B cell (primary cell): ENCODE measurements around the gene HEXIM1.

ENCODE experiments used
- CTCF ChIP-seq: fragments of 200-600 bp; IDR thresholded peaks from one replicate; pipeline ENCODE4 v1.8.0; 2022; ENCODE audit warnings: antibody characterized with exemption, mild to moderate bottlenecking
- EZH2 ChIP-seq: IDR thresholded peaks from 2 replicates; pipeline ENCODE4 v1.6.1; 2012; ENCODE audit warnings: borderline replicate concordance, low read depth, mild to moderate bottlenecking, moderate library complexity, low read length; ENCODE audit not compliant: insufficient read depth, poor library complexity, severe bottlenecking

DNA sequence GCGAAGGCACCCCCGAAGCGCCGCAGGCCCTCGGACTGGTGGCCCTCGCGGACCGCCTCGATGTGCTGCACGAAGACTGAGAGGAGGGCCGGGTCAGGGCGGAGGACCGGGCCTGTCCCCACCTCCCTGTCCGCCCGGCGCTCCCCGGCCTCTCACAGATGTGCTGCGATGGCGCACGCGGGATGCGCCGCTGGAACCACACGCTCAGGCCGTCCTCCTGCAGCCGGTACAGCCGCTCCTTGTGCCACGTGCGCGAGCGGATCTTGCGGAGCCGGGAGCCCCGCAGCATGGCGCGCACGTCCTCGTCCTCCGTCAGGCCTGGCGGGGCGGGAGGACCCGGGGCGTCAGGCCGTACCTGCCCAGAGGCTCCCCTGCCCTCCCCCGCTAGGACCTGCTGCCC is 27.2 kb upstream of the HEXIM1 start:
- no peak for TF ChIP-seq CTCF
- no peak for TF ChIP-seq EZH2
